ENCODE data around the gene CNNM3.

- no peak for TF ChIP-seq PAX5 (IDR thresholded peaks at IDR 0.05; ENCODE audit: insufficient read depth, low read length, severe bottlenecking)
- TF ChIP-seq POLR2A (IDR thresholded peaks at IDR 0.05; ENCODE audit: low read depth, low read length) = no peak
- TF ChIP-seq POLR2AphosphoS5 (IDR thresholded peaks at IDR 0.05; ENCODE audit: low read depth, low read length) = no peak
- no peak for TF ChIP-seq TAF1 (IDR thresholded peaks at IDR 0.05; ENCODE audit: low read depth, low read length)
Measured at GRCh38 chr2:96835830-96836229, 19.8 kb downstream of the CNNM3 start.
